CD4-positive, alpha-beta T cell (primary cell): ENCODE data around the gene SAE1. TPM values are rescaled to one million over a fixed set of nuclear protein-coding genes. Genes with fewer than 3 reads are reported as not detected.
A peak's percentile ranks its signal among the peaks of the same experiment; 100 is the strongest.
"Not testable (repeated sequence)": the region's sequence is repeated elsewhere in the genome, so short reads cannot be mapped to it uniquely, and the experiment has no call there.

Experiments
- ATAC-seq: fragments of 200-7000 bp; cut with Tn5 transposase; one replicate; pipeline ENCODE4 v1.10.0; 2022; ENCODE audit warnings: mild to moderate bottlenecking; ENCODE audit not compliant: poor library complexity
- CTCF ChIA-PET: fragments of 350-600 bp; sonication (Branson Sonifier 250); formaldehyde crosslinking; loops from one replicate; lab custom pipeline; 2021; ENCODE audit warnings: antibody characterized with exemption, inconsistent platforms; lab: Charles Lee
- POLR2A ChIA-PET: fragments of 350-600 bp; sonication (Branson Sonifier 250); formaldehyde crosslinking; loops from one replicate; lab custom pipeline; 2021; ENCODE audit warnings: antibody characterized with exemption, inconsistent platforms; lab: Charles Lee
- DNase-seq, 14 experiments: peaks; one replicate each; pipeline ENCODE4 v3.0.0-alpha.2; 2013 to 2020; ENCODE audit warnings: mixed read lengths in 2 of 14
- H3K27ac ChIP-seq, 2 donors: one replicate each; pipeline versions ENCODE4 v1.5.1 to v1.7.0; 2013; ENCODE audit warnings: low read length in 2 of 2, low read depth in 1 of 2, mild to moderate bottlenecking in 1 of 2
- H3K27me3 ChIP-seq, 2 experiments: 1 replicate in 1 of 2; 2 replicates in 1 of 2; pipeline versions ENCODE4 v1.6.1 to v1.7.0; 2013; ENCODE audit warnings: low read length in 2 of 2, control low read depth in 1 of 2, mild to moderate bottlenecking in 1 of 2, moderate library complexity in 1 of 2; ENCODE audit not compliant: insufficient read depth in 2 of 2, control insufficient read depth in 1 of 2
- H3K36me3 ChIP-seq: one replicate; pipeline ENCODE4 v1.6.1; 2013; ENCODE audit warnings: low read length, control low read depth; ENCODE audit not compliant: insufficient read depth
- H3K4me1 ChIP-seq: one replicate; pipeline ENCODE4 v1.6.1; 2013; ENCODE audit warnings: low read length, control low read depth; ENCODE audit not compliant: insufficient read depth
- H3K4me3 ChIP-seq: one replicate; pipeline ENCODE4 v1.5.1; 2013; ENCODE audit warnings: mild to moderate bottlenecking, low read length, moderate library complexity
- H3K9me3 ChIP-seq, 2 experiments: 1 replicate in 1 of 2; 2 replicates in 1 of 2; pipeline versions ENCODE4 v1.6.1 to v1.7.0; 2013; ENCODE audit warnings: low read length in 2 of 2, mild to moderate bottlenecking in 2 of 2, control low read depth in 1 of 2, moderate library complexity in 1 of 2; ENCODE audit not compliant: control insufficient read depth in 1 of 2, insufficient read depth in 1 of 2
- H3K27ac Mint-ChIP-seq: one replicate; pipeline ENCODE4 v1.8.0; 2020; ENCODE audit warnings: mixed read lengths
- H3K27me3 Mint-ChIP-seq: one replicate; pipeline ENCODE4 v1.8.0; 2021; ENCODE audit warnings: mixed read lengths
- H3K36me3 Mint-ChIP-seq: one replicate; pipeline ENCODE4 v1.8.0; 2021; ENCODE audit warnings: low read depth, mixed read lengths
- H3K4me1 Mint-ChIP-seq: one replicate; pipeline ENCODE4 v1.8.0; 2021; ENCODE audit warnings: low read depth, mixed read lengths
- H3K4me3 Mint-ChIP-seq: one replicate; pipeline ENCODE4 v1.8.0; 2020; ENCODE audit warnings: mild to moderate bottlenecking, mixed read lengths
- H3K9me3 Mint-ChIP-seq: one replicate; pipeline ENCODE4 v1.8.0; 2020; ENCODE audit warnings: mixed read lengths
- CTCF ChIP-seq: fragments of 200-600 bp; IDR thresholded peaks from one replicate; pipeline ENCODE4 v1.8.0; 2022; ENCODE audit warnings: antibody characterized with exemption, mild to moderate bottlenecking
- intact Hi-C, 2 experiments: fragments of 100-400 bp; cut with DNase I in 1 of 2; cut with micrococcal nuclease in 1 of 2; formaldehyde crosslinking; loops; one replicate each; pipeline versions ENCODE4 v1.15.1 to v1.9.0; 2023 to 2025; cut with DNase I, micrococcal nuclease
- total RNA-seq, 174 experiments: library from RNA in 2 of 174; stranded (reverse) in 2 of 174; gene quantifications; one replicate each; pipeline ENCODE4 v1.2.3 and lab custom pipeline; 2021 to 2026

The SAE1 gene
- total RNA-seq, 2 experiments from 2014 or later, result 29.6 to 30.9 TPM

DNA sequence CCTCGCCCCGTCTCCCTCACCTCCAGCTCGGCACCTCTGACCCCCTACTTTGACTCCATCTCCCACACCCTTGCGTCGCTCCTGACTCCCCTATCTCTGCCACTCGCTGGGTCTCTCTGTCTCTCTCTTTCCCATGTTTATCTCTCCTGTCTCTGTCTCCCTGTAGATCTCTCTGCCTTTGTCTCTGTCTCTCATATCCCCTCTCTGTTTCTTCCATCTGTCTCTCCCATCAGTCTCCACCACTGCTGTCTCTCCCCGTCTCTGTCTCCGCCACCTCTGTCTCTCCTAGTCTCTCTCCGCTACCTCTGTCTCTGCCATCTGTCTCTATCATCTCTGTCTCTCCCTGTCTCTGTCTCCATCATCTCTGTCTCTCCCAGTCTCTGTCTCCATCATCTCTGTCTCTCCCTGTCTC lies 112.7 kb downstream of the SAE1 start:
- H3K4me1 ChIP-seq, result peaks cover 66% of the 10 kb centered on the region
- peak; percentile 1 for ATAC-seq
- H3K27ac ChIP-seq, result peak overlapping the region; percentile 45 to 65

GRCh38 chr19:47243776-47244547 lies 113.3 kb downstream of the SAE1 start:
- Histone ChIP-seq H3K36me3 (no peaks in the 10 kb centered on the region), H3K27ac (peak overlapping the region; percentile 45 to 65), H3K4me3 (peak overlapping the region; percentile 35), H3K9me3 (no peaks in the 10 kb centered on the region), H3K4me1 (peaks cover 62% of the 10 kb centered on the region), H3K27me3 (no peaks in the 10 kb centered on the region)
- Mint-ChIP-seq H3K27ac (no peak overlapping the region), H3K27me3 (no peaks in the 10 kb centered on the region), H3K4me3 (peak overlapping the region; percentile 85), H3K36me3 (no peaks in the 10 kb centered on the region), H3K4me1 (peaks cover 15% of the 10 kb centered on the region), H3K9me3 (no peaks in the 10 kb centered on the region)
- ATAC-seq (peak; percentile 42), DNase-seq (peak; percentile 72 to 95 (median 86))
- intact Hi-C loops, result loop anchor here (1.0 to 5.0 kb wide), 5 partner anchors 14 to 207 kb away; no protein-coding TSS in a partner anchor
- TF ChIP-seq CTCF, result peak; percentile 98
- ChIA-PET CTCF (interaction anchor here (0.6 to 6.6 kb wide), 41 partner anchors 10 to 388 kb away, joined by 3 to 204 read pairs (median 5); partner anchors contain the start of genes CCDC9, INAFM1, SAE1 and ZC3H4), POLR2A (interaction anchor here (0.6 to 3.2 kb wide), 19 partner anchors 9 to 240 kb away, joined by 3 to 67 read pairs (median 9); partner anchors contain the start of genes CCDC9, INAFM1, KPTN and SAE1)

More for the DNA sequence above, 112.7 kb downstream of the SAE1 start:
- peak in 1 of 14 experiments; percentile 27 for DNase-seq
- H3K4me1 Mint-ChIP-seq, result peaks cover 17% of the 10 kb centered on the region
- peak overlapping the region; percentile 35 for H3K4me3 ChIP-seq
- no peak for TF ChIP-seq CTCF
- H3K27ac Mint-ChIP-seq, result no peak overlapping the region
- no peaks in the 10 kb centered on the region for H3K27me3 Mint-ChIP-seq
- H3K36me3 Mint-ChIP-seq, result no peaks in the 10 kb centered on the region
- H3K27me3 ChIP-seq, result no peaks in the 10 kb centered on the region
- H3K4me3 Mint-ChIP-seq, result peak overlapping the region; percentile 74
- no peaks in the 10 kb centered on the region for H3K36me3 ChIP-seq
- ChIA-PET CTCF (interaction anchor here (0.9 to 6.6 kb wide), 15 partner anchors 14 to 137 kb away, joined by 3 to 204 read pairs (median 12); partner anchors contain the start of genes INAFM1 and SAE1), POLR2A (interaction anchor here (0.8 to 3.2 kb wide), 8 partner anchors 13 to 130 kb away, joined by 4 to 67 read pairs (median 24); partner anchors contain the start of genes CCDC9, INAFM1 and ZC3H4)
- H3K9me3 ChIP-seq, result no peaks in the 10 kb centered on the region
- no peaks in the 10 kb centered on the region for H3K9me3 Mint-ChIP-seq
- intact Hi-C loops, result loop anchor here in 1 of 2 experiments (5.0 kb wide), 1 partner anchor 206 kb away; no protein-coding TSS in a partner anchor

- no peak overlapping the region for H3K4me3 Mint-ChIP-seq
- H3K9me3 Mint-ChIP-seq, result no peaks in the 10 kb centered on the region
- ChIA-PET CTCF (interaction anchor here (0.6 to 6.6 kb wide), 18 partner anchors 8 to 234 kb away, joined by 3 to 204 read pairs (median 5); partner anchors contain the start of gene SAE1), POLR2A (interaction anchor here (1.3 to 2.3 kb wide), 5 partner anchors 9 to 89 kb away, joined by 3 to 10 read pairs (median 7); partner anchors contain the start of gene CCDC9)
- H3K27ac ChIP-seq, result no peak overlapping the region
- H3K9me3 ChIP-seq, result no peaks in the 10 kb centered on the region
- no peak overlapping the region for H3K4me3 ChIP-seq
- no peaks in the 10 kb centered on the region for H3K27me3 Mint-ChIP-seq
- no peaks in the 10 kb centered on the region for H3K36me3 ChIP-seq
- ATAC-seq, result no peak
- no peaks in the 10 kb centered on the region for H3K36me3 Mint-ChIP-seq
- no peaks in the 10 kb centered on the region for H3K27me3 ChIP-seq
- peaks cover 32% of the 10 kb centered on the region for H3K4me1 ChIP-seq
- H3K27ac Mint-ChIP-seq, result no peak overlapping the region
- peaks cover 11% of the 10 kb centered on the region for H3K4me1 Mint-ChIP-seq
- intact Hi-C loops, result loop anchor here (1.0 to 5.0 kb wide), 2 partner anchors 98 to 115 kb away; partner anchors contain the start of gene SAE1 (in 1 of the 2)
- peak; percentile 92 for TF ChIP-seq CTCF
- peak; percentile 61 to 88 (median 75) for DNase-seq
Observed at GRCh38 chr19:47247308-47247990, 116.8 kb downstream of the SAE1 start.

GRCh38 chr19:47253016-47253415 lies 122.4 kb downstream of the SAE1 start:
- intact Hi-C loops, result loop anchor here in 1 of 2 experiments (10.0 kb wide), 2 partner anchors 398 to 468 kb away; partner anchors contain the start of genes AP2S1 and SLC1A5
- not testable (repeated sequence) for ATAC-seq, H3K4me3 ChIP-seq, H3K9me3 Mint-ChIP-seq, H3K27me3 Mint-ChIP-seq, H3K27ac ChIP-seq, H3K9me3 ChIP-seq, H3K36me3 ChIP-seq, H3K27me3 ChIP-seq, H3K4me3 Mint-ChIP-seq, DNase-seq
- ChIA-PET CTCF (interaction anchor here (0.9 to 3.3 kb wide), 2 partner anchors 9 to 122 kb away, joined by 3 to 12 read pairs; partner anchors contain the start of gene SAE1), POLR2A (interaction anchor here (0.7 to 1.2 kb wide), 3 partner anchors 9 to 27 kb away, joined by 3 to 5 read pairs (median 4); partner anchors contain the start of gene INAFM1)
- peaks cover 20% of the 10 kb centered on the region for H3K36me3 Mint-ChIP-seq
- H3K4me1 Mint-ChIP-seq, result peaks cover 20% of the 10 kb centered on the region
- peak overlapping the region; percentile 40 for H3K27ac Mint-ChIP-seq
- H3K4me1 ChIP-seq, result peaks cover 16% of the 10 kb centered on the region
